T-helper 2 cell (primary cell): ENCODE measurements around the gene PXDC1.
A peak's percentile ranks its signal among the peaks of the same experiment; 100 is the strongest.
"Not testable (repeated sequence)": the region's sequence is repeated elsewhere in the genome, so short reads cannot be mapped to it uniquely, and the experiment has no call there.

Experiments
- DNase-seq, 5 experiments: peaks; one replicate each; pipeline versions ENCODE4 v3.0.0 to v3.0.0-alpha.2; 2012 to 2022

Gene PXDC1

GRCh38 chr6:3782876-3783832, 31.6 kb upstream of the PXDC1 start:
- no peak for DNase-seq

DNA sequence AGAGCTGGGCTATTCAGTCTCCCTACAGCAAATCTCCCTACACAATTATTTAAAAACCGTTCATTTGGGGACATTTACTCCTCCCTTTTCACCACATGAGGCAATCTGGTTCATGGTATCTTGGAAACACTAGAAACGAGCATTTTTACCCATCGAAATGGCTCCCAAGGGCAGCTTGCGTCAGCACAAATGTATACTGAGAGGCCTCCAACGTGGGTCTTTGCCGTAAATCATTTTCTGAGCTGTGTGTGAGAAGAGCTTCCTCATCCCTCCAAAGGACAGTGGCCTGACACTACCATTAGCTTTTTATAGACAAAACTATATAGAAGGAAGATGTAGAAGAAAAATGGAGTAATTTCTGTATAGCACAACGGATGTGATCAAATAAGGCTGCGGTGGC, 30.0 kb upstream of the PXDC1 start:
- DNase-seq: no peak

- no peak for DNase-seq
These were observed 28.0 kb upstream of the PXDC1 start for GRCh38 chr6:3779574-3779849.

- DNase-seq: no peak
These were observed 27.4 kb upstream of the PXDC1 start for GRCh38 chr6:3778701-3779573.

GRCh38 chr6:3777730-3778461, 26.4 kb upstream of the PXDC1 start:
- DNase-seq: peak in 1 of 5 experiments; percentile 16

GRCh38 chr6:3776881-3777507, 25.5 kb upstream of the PXDC1 start:
- DNase-seq: peak in 1 of 5 experiments; percentile 18

GRCh38 chr6:3775847-3776246, 24.3 kb upstream of the PXDC1 start:
- no peak for DNase-seq

GRCh38 chr6:3775386-3775785, 23.9 kb upstream of the PXDC1 start:
- no peak for DNase-seq

DNA sequence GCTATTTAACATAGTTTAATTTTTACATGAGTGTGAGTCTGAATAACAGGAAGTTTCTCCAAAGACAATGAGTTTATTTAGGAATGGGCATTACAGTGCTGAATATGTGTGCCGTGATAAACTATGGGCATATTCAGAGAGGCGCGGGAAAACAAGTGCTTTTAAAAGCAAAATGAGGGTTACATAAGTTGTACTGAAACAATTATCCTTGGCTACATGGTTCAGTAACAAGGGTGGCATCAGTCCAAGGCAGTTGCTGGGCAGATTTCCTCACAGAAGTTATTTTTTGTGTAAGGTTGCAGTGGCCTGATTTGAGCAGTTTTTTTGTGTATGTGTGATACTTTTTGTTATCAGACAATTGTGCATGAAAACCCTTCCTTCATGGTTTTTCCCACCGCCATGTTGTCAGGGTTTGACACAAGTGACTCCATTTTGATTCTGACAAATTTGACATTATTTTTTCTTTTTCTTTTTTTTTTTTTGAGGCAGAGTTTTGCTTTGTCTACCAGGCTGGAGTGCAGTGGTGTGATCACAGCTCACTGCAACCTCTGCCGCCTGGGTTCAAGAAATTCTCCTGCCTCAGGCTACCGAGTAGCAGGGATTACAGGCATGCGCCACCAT, 22.3 kb upstream of the PXDC1 start:
- no peak for DNase-seq

- not testable (repeated sequence) for DNase-seq
These were observed 20.9 kb upstream of the PXDC1 start for GRCh38 chr6:3772127-3772999.

DNA sequence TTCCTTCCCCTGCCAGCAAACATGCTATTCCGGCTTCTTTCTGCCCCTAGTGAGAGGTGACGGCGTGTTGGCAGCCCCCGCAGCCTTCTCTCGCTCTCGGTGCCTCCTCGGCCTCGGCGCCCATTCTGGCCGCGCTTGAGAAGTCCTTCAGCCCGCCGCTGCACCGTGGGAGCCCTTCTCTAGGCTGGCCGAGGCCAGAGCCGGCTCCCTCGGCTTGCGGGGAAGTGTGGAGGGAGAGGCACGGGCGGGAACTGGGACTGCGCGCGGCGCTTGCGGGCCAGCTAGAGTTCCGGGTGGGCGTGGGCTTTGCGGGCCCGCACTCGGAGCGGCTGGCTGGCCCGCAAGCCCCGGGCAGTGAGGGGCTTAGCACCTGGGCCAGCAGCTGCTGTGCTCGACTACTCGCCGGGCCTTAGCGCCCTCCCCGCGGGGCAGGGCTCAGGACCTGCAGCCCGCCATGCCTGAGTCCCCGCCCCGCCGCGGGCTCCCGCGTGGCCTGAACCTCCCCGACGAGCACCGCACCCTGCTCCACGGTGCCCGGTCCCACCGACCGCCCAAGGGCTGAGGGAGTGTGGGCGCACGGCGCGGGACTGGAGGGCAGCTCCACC, 20.0 kb upstream of the PXDC1 start:
- DNase-seq: no peak

DNA sequence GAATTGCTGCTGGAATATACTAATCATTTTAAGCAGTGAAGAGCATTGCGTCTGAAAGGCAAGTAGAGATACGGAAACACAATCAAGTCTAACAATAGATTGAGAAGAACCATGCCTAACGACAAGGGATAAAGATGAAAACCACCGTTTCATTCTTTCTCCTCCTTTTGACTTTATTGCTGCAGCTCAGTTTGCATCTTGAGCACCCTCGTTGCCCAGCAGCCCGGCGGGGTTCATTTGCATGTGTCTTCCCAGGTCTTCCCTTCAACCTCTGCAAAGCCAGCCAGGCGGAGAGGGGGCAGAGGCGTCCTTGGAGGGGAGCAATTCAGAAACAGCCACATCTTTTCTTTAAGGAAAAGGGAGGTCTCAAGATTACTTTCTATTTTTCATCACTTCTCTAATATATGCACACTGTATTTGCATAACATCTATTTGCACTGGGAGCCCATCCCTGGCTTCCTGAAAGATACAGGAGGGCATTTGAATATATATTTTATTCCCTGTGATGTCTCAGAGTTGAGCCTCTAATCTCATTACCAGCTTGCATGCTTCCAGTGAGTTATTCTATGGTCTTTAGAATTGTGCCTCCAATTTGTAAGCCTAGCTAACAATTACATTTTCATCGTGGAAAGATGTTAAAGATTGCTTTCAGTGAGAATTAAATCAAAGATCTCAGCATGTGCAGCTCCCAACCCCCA, 18.7 kb upstream of the PXDC1 start:
- DNase-seq: no peak

- peak in 1 of 5 experiments; percentile 24 for DNase-seq
These were observed 18.1 kb upstream of the PXDC1 start for GRCh38 chr6:3769610-3770009.

DNA sequence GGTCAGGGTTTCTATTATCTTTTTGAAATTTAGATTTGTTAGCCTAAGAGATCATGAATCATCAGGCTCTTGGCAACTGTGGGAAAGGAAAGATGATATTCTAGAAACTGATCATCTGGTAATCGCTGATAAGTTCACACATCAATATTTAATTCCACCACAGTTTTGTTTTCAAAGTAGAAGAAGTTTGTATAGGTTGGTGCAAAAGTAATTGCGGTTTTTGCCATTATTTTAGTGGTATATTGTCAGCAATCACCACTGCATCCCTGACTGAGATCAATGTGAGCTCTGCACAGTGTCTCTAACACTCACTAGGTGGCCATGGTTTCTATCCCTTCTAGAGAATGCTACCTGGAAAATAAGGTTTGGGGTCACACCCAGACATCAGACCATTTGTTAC, 17.0 kb upstream of the PXDC1 start:
- no peak for DNase-seq

GRCh38 chr6:3767483-3767882, 16.0 kb upstream of the PXDC1 start:
- DNase-seq: not testable (repeated sequence)

- DNase-seq: no peak
These were observed 14.7 kb upstream of the PXDC1 start for GRCh38 chr6:3766214-3766613.

- no peak for DNase-seq
These were observed 13.9 kb upstream of the PXDC1 start for GRCh38 chr6:3765415-3765814.

DNA sequence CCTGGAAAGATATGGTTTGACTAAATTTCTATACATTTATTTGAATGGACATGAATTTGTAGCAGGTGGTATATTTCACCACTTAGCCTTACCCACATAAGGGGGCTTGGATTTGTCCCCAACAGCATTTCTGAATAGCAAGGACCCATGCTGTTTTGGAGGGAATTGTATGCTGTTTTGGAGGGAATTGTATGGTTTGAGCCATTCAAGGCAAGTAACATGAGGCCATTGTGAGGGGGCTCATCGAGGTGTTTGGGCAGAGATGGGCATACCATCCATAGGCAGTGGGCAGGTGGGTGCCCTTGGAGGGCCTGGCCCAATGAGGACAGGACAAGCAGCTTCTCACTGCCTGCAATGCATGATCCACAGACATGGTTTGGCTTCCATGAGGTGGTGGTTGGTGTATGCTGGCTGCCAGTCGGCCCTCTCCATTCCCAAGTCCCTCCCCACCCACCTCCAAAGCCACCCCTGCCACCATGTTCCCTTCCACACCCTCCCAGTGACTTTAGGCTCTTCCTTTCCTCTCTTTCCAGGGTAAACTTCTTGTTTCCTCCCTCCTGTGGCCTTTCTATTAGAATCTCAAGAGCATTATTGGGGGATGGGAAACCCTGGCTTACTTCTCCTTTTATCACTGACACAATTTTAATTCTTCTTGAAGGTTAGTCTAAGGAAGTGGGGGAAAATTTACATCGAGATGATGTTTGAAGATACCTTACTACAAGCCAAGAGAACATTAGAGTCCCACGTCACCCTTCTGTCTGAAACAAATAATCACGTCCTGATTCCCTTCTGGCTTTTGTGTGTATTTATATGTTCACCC, 13.2 kb upstream of the PXDC1 start:
- no peak for DNase-seq

DNA sequence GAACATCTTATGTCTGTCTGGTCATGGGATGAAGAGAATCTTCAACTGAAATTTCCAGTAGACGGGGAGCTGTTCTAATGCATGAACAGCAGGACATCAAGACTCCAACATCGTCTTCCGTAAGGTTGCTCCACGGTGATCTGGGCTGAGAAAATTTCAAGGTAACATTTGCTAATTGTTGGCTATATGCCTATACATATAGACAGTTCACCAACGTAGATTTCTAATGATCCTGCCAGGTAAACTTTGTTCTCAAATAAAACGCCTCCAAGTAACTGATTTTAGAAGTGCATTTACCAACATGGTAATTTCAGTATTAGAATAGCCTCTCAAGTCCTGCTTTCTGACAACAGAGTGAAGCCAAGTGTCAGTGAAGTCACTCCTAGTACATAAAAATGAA, 11.3 kb upstream of the PXDC1 start:
- no peak for DNase-seq
